Measurements from ENCODE around the gene BAAT.

BAAT gene

GRCh38 chr9:101312661-101313060 is 72.1 kb downstream of the BAAT start:
- DNase-seq: no peak

- peak; percentile 69 for DNase-seq
These were observed 72.9 kb downstream of the BAAT start for GRCh38 chr9:101311758-101312420.

GRCh38 chr9:101311191-101311590 is 73.6 kb downstream of the BAAT start:
- no peak for DNase-seq

All from fibroblast of skin of back (primary cell).